K562 (cell line): Measurements from ENCODE around the gene PSMB10. TPM values are rescaled to one million over a fixed set of nuclear protein-coding genes. Genes with fewer than 3 reads are reported as not detected.

ENCODE experiments used
- C11orf30 ChIP-seq: fragments of 450-650 bp; IDR thresholded peaks from 2 replicates; pipeline ENCODE4 v1.6.1; 2016; ENCODE audit warnings: low read depth, mild to moderate bottlenecking
- GABPB1 ChIP-seq: sonication (generic); formaldehyde crosslinking; IDR thresholded peaks from 2 replicates; pipeline ENCODE4 v1.8.0; 2022; ENCODE audit warnings: mild to moderate bottlenecking, missing genetic modification reagents
- KLF1 ChIP-seq: fragments of 450-650 bp; IDR thresholded peaks from 2 replicates; pipeline ENCODE4 v1.6.1; 2016; ENCODE audit warnings: missing genetic modification characterization, missing compliant biosample characterization
- NELFE ChIP-seq: IDR thresholded peaks from 2 replicates; pipeline ENCODE4 v1.6.1; 2011; ENCODE audit warnings: mild to moderate bottlenecking; ENCODE audit not compliant: insufficient read depth, insufficient read length
- SNIP1 ChIP-seq: fragments of 450-650 bp; IDR thresholded peaks from 2 replicates; pipeline ENCODE4 v1.7.1; 2017; ENCODE audit warnings: low read depth, mild to moderate bottlenecking
- SOX6 ChIP-seq: fragments of 450-650 bp; IDR thresholded peaks from 2 replicates; pipeline ENCODE4 v1.6.1; 2014; ENCODE audit warnings: mild to moderate bottlenecking
- SP1 ChIP-seq: sonication (generic); formaldehyde crosslinking; IDR thresholded peaks from 2 replicates; pipeline ENCODE4 v1.8.1; 2022; ENCODE audit warnings: mild to moderate bottlenecking, missing genetic modification reagents
- STAT5A ChIP-seq: IDR thresholded peaks from 2 replicates; pipeline ENCODE4 v1.6.1; 2012; ENCODE audit warnings: low read length, inconsistent platforms, borderline replicate concordance
- STAT5B ChIP-seq: fragments of 250-450 bp; sonication (Bioruptor Pico); IDR thresholded peaks from 2 replicates; pipeline ENCODE4 v1.8.0; 2021; ENCODE audit warnings: mild to moderate bottlenecking, inconsistent platforms
- YBX1 ChIP-seq: fragments of 450-650 bp; IDR thresholded peaks from 2 replicates; pipeline ENCODE4 v1.7.1; 2016; ENCODE audit warnings: mild to moderate bottlenecking
- ZBTB7A ChIP-seq: IDR thresholded peaks from 2 replicates; pipeline ENCODE4 v1.6.1; 2011; ENCODE audit warnings: low read depth, mild to moderate bottlenecking, low read length, moderate library complexity, borderline replicate concordance; ENCODE audit not compliant: control insufficient read depth
- ZFP1 ChIP-seq: fragments of 450-650 bp; formaldehyde crosslinking; IDR thresholded peaks from 2 replicates; pipeline ENCODE4 v1.4.0; 2020; ENCODE audit warnings: mild to moderate bottlenecking, mixed read lengths
- ZNF324 ChIP-seq: fragments of 250-450 bp; sonication (Bioruptor Pico); IDR thresholded peaks from 2 replicates; pipeline ENCODE4 v1.4.0; 2020; ENCODE audit warnings: mild to moderate bottlenecking
- ZNF583 ChIP-seq: fragments of 250-450 bp; sonication (Bioruptor Pico); IDR thresholded peaks from 2 replicates; pipeline ENCODE4 v1.4.0; 2020
- ZNF778 ChIP-seq: fragments of 450-650 bp; formaldehyde crosslinking; IDR thresholded peaks from 2 replicates; pipeline ENCODE4 v1.4.0; 2020; ENCODE audit warnings: mild to moderate bottlenecking, moderate library complexity
- ZNF830 ChIP-seq: fragments of 250-450 bp; sonication (Bioruptor Pico); IDR thresholded peaks from 2 replicates; pipeline ENCODE4 v1.5.0; 2021; ENCODE audit warnings: mild to moderate bottlenecking
- polyA plus RNA-seq, 8 experiments: library from polyadenylated mRNA; depleted of rRNA in 4 of 8; stranded (reverse) in 5 of 8; unstranded in 3 of 8; fragments of >200 nt; fragmentation: Nextera tagmentation in 2 of 8; fragmentation: Illumina TruSeq in 1 of 8; extraction: Ambion mirVana in 2 of 8; extraction: Trizol in 1 of 8; gene quantifications; 2 replicates each; pipeline versions ENCODE4 v1.2.1 to v1.2.3, GENCODE V29; 2011 to 2014; ENCODE audit warnings: inconsistent platforms in 1 of 8, missing spikeins in 1 of 8
- total RNA-seq, 7 experiments: library from RNA; depleted of rRNA in 6 of 7; stranded (reverse); fragments of >200 nt in 6 of 7; fragmentation: Illumina TruSeq in 2 of 7; extraction: Trizol in 2 of 7; gene quantifications; 2 replicates each; pipeline versions ENCODE4 v1.2.1 to v1.2.3, GENCODE V29; 2011 to 2021; ENCODE audit warnings: low replicate concordance in 1 of 7
- TF ChIP-seq, protein P1 (sequence below): sonication (generic); formaldehyde crosslinking; IDR thresholded peaks from 2 replicates; pipeline ENCODE4 v1.8.0; 2022; ENCODE audit warnings: mild to moderate bottlenecking, missing genetic modification reagents
- TF ChIP-seq, protein P2 (sequence below): fragments of 150-350 bp; conservative IDR thresholded peaks from 2 replicates; pipeline ENCODE4 v1.6.1; 2014; ENCODE audit warnings: low read length
- TF ChIP-seq, protein P3 (sequence below): fragments of 250-450 bp; sonication (Bioruptor Pico); IDR thresholded peaks from 2 replicates; pipeline ENCODE4 v1.5.0; 2021; ENCODE audit warnings: mild to moderate bottlenecking, moderate library complexity

PSMB10 gene
- total and polyA plus RNA-seq, 9 of the 15 experiments (the other 6 are each of a cell fraction or from before 2014, with no cell fraction given): 11.7 to 105 (median 51.0) TPM

- TF ChIP-seq, protein P1, sequence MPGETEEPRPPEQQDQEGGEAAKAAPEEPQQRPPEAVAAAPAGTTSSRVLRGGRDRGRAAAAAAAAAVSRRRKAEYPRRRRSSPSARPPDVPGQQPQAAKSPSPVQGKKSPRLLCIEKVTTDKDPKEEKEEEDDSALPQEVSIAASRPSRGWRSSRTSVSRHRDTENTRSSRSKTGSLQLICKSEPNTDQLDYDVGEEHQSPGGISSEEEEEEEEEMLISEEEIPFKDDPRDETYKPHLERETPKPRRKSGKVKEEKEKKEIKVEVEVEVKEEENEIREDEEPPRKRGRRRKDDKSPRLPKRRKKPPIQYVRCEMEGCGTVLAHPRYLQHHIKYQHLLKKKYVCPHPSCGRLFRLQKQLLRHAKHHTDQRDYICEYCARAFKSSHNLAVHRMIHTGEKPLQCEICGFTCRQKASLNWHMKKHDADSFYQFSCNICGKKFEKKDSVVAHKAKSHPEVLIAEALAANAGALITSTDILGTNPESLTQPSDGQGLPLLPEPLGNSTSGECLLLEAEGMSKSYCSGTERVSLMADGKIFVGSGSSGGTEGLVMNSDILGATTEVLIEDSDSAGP (CRISPR knock-in tag): no peak
- TF ChIP-seq, protein P2, sequence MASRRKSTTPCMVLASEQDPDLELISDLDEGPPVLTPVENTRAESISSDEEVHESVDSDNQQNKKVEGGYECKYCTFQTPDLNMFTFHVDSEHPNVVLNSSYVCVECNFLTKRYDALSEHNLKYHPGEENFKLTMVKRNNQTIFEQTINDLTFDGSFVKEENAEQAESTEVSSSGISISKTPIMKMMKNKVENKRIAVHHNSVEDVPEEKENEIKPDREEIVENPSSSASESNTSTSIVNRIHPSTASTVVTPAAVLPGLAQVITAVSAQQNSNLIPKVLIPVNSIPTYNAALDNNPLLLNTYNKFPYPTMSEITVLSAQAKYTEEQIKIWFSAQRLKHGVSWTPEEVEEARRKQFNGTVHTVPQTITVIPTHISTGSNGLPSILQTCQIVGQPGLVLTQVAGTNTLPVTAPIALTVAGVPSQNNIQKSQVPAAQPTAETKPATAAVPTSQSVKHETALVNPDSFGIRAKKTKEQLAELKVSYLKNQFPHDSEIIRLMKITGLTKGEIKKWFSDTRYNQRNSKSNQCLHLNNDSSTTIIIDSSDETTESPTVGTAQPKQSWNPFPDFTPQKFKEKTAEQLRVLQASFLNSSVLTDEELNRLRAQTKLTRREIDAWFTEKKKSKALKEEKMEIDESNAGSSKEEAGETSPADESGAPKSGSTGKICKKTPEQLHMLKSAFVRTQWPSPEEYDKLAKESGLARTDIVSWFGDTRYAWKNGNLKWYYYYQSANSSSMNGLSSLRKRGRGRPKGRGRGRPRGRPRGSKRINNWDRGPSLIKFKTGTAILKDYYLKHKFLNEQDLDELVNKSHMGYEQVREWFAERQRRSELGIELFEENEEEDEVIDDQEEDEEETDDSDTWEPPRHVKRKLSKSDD: no peak
- TF ChIP-seq SNIP1: no peak
- TF ChIP-seq, protein P3, sequence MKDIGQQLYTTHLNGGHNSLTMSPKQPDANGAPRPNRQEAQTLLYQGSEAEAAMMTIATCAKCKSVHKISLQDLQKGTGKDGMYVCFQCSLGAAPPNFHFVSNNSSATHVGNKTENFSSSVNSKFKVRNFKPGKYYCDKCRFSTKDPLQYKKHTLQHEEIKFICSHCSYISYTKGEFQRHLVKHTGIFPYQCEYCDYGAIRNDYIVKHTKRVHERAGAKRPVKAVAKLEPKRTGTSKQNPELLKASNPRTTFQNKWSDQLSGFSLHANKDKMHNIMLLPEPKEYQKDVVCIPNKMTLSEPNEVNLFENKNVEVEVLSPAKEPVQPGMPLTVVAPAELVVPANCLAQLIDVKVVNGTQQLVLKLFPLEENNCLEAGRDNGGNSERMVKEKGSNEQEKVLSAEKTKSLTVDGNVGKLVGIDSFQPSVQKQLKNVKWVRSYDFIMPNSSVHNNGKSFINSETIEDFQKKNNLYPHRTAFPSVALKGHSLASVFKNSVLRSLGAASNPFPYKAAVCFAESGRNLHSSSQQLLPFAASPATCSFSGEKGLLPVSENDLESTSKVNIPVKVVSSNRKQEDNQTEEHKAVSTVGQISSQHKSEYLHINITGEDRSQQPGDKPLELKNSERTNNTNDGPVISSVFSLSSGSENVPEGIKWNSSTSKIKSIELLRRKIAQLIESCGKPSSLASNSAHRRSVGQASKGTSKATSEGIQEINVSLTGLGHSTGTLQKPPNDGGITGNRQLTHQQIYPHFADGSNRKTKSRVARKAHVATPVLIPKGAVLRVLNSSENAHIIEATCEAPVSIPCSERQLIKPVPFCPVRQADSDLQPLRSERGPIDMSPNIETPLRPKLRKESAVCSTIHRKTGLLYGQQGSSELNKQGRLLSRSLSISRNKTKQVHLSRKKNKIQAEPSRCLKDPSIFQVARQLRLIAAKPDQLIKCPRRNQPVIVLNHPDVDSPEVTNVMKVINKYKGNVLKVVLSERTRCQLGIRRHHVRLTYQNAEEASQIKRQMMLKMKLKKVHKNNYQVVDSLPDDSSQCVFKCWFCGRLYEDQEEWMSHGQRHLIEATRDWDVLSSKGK (CRISPR knock-in tag): no peak
- 0 out of 2 replicates have a peak, but pooled peaks have one; percentile 15 for TF ChIP-seq ZNF830
- peak; percentile 11; the same call in 1 of the 2 replicates for TF ChIP-seq ZNF583 (CRISPR knock-in tag)
- TF ChIP-seq SOX6: no peak
- TF ChIP-seq ZFP1 (CRISPR knock-in tag): no peak
- TF ChIP-seq ZNF778: no peak
- TF ChIP-seq GABPB1 (CRISPR knock-in tag): peak; percentile 47; the same call in 1 of the 2 replicates
- no peak for TF ChIP-seq STAT5B
- TF ChIP-seq YBX1: no peak
- TF ChIP-seq ZBTB7A: no peak
- no peak for TF ChIP-seq ZNF324 (CRISPR knock-in tag)
- no peak for TF ChIP-seq STAT5A
- TF ChIP-seq NELFE: no peak
- peak; percentile 63 for TF ChIP-seq C11orf30
- peak; percentile 57 for TF ChIP-seq SP1 (CRISPR knock-in tag)
- no peak for TF ChIP-seq KLF1 (tag)
Measured at GRCh38 chr16:67892899-67893742, 43.5 kb downstream of the PSMB10 start, which contains the start of gene PSKH1 (continued).
